Heart left ventricle (tissue), 13 donors: Measurements from ENCODE around the gene PATJ.

Experiments used
- POLR2A ChIP-seq, 2 donors: fragments of 450-650 bp; IDR thresholded peaks; one replicate each; pipeline ENCODE4 v1.6.1; 2017; ENCODE audit warnings: antibody characterized with exemption in 2 of 2, mild to moderate bottlenecking in 2 of 2, moderate library complexity in 2 of 2
- TF ChIP-seq, protein P1 (sequence below), 12 donors: fragments of 200-600 bp; sonication (generic) in 4 of 12; IDR thresholded peaks; one replicate each; pipeline versions ENCODE4 v1.5.0 to v1.8.0; 2018 to 2022; ENCODE audit warnings: antibody characterized with exemption in 12 of 12, mild to moderate bottlenecking in 5 of 12
- donor health status: ischemic (EF 13 %, LVEDD 7.1; RV severe dilation, severe dysfunction).
- donor health status: DM: no; HTN: yes; CAD: no.
- donor health status: DM: no; HTN: no; CAD: no.
- donor health status: ischemic (EF 25% LVEDD 6.9; RV normal size, moderate dysfunction).
- donor health status: ischemic (EF 25% LVEDD 5.7; RV mildly dilated, moderate dysfunction).
- donor health status: ischemic (EF 35%, LVEDD 5.7; RV mildly dilated, moderate dysfunction).
- donor health status: nonischemic (EF 11% LVEDD 7.7; RV severe dilation, severe dysfunction).
- donor health status: DM: yes; HTN: yes; CAD: no.
- donor health status: PGD.
- donor health status: ischemic (EF 29% LVEDD 5.4; RV normal size, mild dysfunction).
- donor health status: nonischemic (EF 23%, LVEDD 6.1; RV moderate dilation, normal function).

DNA sequence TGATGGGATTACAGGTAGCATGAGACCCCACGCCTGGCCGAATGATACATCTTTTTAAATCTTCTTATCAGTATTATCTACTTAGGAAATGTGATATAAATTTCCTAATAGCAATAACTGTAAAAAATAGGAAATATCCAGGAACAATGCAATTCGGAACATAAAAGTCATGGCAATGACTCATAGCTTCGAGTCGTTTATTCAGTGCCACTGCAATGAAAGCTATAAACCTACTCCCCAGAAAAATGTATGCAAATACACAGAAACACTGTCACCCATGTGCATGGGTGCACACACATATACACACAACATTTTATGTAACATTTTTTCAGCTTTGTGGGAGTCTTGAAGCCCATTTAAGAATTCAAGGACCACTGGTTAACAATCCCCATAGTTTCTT lies 194.6 kb downstream of the PATJ start:
- TF ChIP-seq, protein P1, sequence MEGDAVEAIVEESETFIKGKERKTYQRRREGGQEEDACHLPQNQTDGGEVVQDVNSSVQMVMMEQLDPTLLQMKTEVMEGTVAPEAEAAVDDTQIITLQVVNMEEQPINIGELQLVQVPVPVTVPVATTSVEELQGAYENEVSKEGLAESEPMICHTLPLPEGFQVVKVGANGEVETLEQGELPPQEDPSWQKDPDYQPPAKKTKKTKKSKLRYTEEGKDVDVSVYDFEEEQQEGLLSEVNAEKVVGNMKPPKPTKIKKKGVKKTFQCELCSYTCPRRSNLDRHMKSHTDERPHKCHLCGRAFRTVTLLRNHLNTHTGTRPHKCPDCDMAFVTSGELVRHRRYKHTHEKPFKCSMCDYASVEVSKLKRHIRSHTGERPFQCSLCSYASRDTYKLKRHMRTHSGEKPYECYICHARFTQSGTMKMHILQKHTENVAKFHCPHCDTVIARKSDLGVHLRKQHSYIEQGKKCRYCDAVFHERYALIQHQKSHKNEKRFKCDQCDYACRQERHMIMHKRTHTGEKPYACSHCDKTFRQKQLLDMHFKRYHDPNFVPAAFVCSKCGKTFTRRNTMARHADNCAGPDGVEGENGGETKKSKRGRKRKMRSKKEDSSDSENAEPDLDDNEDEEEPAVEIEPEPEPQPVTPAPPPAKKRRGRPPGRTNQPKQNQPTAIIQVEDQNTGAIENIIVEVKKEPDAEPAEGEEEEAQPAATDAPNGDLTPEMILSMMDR (IDR thresholded peaks at IDR 0.05): no peak
- TF ChIP-seq POLR2A (IDR thresholded peaks at IDR 0.05): no peak
